ENCODE measurements around the gene GPR153. TPM values are rescaled to one million over a fixed set of nuclear protein-coding genes. Genes with fewer than 3 reads are reported as not detected.

GPR153 gene
- total RNA-seq, result 0.20 and 0.27 TPM in 2 replicates
- 0.35 TPM for total RNA-seq (2013)
- 0.04 and 0.09 TPM in 2 replicates for polyA plus RNA-seq
- 0.29 TPM in 1 of 2 replicates, not detected in the other for polyA minus RNA-seq

DNA sequence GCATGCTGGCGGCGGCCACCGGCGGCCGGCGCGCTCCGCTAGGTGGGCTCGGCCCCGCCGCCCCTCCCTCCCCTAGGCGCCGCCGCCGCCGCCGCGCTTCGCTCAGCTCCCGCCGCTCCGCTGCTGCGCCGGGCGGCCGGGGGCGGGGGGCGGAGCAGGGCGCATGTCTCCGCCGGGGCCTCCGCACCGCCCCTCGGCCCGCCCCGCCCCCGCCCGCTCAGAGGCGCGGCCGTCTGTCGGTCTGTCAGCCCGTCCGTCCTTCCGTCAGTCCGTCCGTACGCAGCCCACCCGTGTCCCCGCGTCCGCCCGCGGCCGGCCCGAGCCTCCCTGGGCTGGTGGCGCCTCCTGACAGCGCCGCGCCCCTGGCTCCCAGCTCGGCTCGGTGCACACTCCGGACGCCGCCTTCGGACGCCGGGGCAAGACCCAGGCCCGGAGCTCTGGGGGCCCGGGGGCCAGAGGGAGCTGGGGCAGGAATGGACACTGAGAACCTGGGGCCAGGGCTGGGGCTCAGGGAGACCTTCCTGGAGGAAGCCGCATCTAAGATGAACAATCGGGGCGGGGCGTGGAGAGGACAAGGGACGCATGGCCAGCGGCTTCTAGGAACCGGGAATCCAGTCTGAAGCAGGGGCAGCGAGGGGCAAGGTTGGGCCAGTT is at the start of gene GPR153:
TSS of gene GPR153 (minus strand) at position 138 of the 654 bp plus-strand sequence. CDS start 6,193 bp downstream, outside the sequence.
- Mint-ChIP-seq H3K4me3 (peak within 1 kb of the TSS; percentile 74), H3K9me3 (ENCODE audit: insufficient read depth) (no peaks in the 10 kb centered on the region), H3K27ac (no peak within 1 kb of the TSS), H3K27me3 (peaks cover 11% of the 10 kb centered on the region), H3K4me1 (peaks cover 13% of the 10 kb centered on the region)
- ChIA-PET CTCF (no interaction called here), POLR2A (no interaction called here)
- Histone ChIP-seq H3K27ac (ENCODE audit: low read length in 2 of 2) (no peak within 1 kb of the TSS), H3K27me3 (replicated peaks in 1 of 4; ENCODE audit: control extremely low read depth in 1 of 4, control insufficient read depth in 3 of 4, insufficient read depth in 4 of 4, low read length in 3 of 4) (peaks cover 0 to 39% (median 3%) of the 10 kb centered on the region in 4 experiments), H3K4me1 (ENCODE audit: control insufficient read depth in 2 of 2, insufficient read depth in 2 of 2, low read length in 2 of 2) (peaks cover 9 to 11% of the 10 kb centered on the region in 2 donors), H3K79me2 (ENCODE audit: control insufficient read depth, insufficient read depth, low read length) (no peaks in the 10 kb centered on the region), H3K36me3 (replicated peaks in 1 of 2; ENCODE audit: control extremely low read depth in 1 of 2, control insufficient read depth in 1 of 2, extremely low read depth in 1 of 2, insufficient read depth in 2 of 2, low read length in 1 of 2) (no peaks in the 10 kb centered on the region), H3K4me3 (ENCODE audit: control extremely low read depth in 1 of 5, extremely low read depth in 1 of 5, insufficient read depth in 1 of 5, low read depth in 2 of 5, low read length in 4 of 5) (peak within 1 kb of the TSS in 4 of 5 experiments; percentile 31 to 62 (median 58)), H3K9ac (ENCODE audit: low read length) (peak within 1 kb of the TSS; percentile 57), H4K20me1 (ENCODE audit: control insufficient read depth, insufficient read depth, low read length, poor library complexity, severe bottlenecking) (no peaks in the 10 kb centered on the region), H3K9me3 (ENCODE audit: control extremely low read depth in 1 of 3, control insufficient read depth in 2 of 3, insufficient read depth in 1 of 3, low read length in 2 of 3) (peaks cover 0 to 3% (median 0%) of the 10 kb centered on the region in 3 donors), H3K4me2 (replicated peaks; ENCODE audit: low read depth, low read length, poor library complexity, severe bottlenecking) (peak within 1 kb of the TSS; percentile 94), H2AFZ (ENCODE audit: insufficient read depth, low read depth, low read length, poor library complexity, severe bottlenecking) (peak within 1 kb of the TSS; percentile 60)
- whole genome bisulfite sequencing (ENCODE audit: insufficient coverage), result 1% methylated on average over 78 of the region's 78 CpGs
- ATAC-seq (ENCODE audit: low read depth), result peak; percentile 55
- DNase-seq, result peak; percentile 47
- intact Hi-C loops (cut with micrococcal nuclease), result no loop called here
- no peak for TF ChIP-seq EZH2 (IDR thresholded peaks at IDR 0.05; ENCODE audit: borderline replicate concordance, insufficient read depth, low read depth, low read length, poor library complexity, severe bottlenecking)
- TF ChIP-seq, protein P1, sequence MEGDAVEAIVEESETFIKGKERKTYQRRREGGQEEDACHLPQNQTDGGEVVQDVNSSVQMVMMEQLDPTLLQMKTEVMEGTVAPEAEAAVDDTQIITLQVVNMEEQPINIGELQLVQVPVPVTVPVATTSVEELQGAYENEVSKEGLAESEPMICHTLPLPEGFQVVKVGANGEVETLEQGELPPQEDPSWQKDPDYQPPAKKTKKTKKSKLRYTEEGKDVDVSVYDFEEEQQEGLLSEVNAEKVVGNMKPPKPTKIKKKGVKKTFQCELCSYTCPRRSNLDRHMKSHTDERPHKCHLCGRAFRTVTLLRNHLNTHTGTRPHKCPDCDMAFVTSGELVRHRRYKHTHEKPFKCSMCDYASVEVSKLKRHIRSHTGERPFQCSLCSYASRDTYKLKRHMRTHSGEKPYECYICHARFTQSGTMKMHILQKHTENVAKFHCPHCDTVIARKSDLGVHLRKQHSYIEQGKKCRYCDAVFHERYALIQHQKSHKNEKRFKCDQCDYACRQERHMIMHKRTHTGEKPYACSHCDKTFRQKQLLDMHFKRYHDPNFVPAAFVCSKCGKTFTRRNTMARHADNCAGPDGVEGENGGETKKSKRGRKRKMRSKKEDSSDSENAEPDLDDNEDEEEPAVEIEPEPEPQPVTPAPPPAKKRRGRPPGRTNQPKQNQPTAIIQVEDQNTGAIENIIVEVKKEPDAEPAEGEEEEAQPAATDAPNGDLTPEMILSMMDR (IDR thresholded peaks at IDR 0.05), result no peak

DNA sequence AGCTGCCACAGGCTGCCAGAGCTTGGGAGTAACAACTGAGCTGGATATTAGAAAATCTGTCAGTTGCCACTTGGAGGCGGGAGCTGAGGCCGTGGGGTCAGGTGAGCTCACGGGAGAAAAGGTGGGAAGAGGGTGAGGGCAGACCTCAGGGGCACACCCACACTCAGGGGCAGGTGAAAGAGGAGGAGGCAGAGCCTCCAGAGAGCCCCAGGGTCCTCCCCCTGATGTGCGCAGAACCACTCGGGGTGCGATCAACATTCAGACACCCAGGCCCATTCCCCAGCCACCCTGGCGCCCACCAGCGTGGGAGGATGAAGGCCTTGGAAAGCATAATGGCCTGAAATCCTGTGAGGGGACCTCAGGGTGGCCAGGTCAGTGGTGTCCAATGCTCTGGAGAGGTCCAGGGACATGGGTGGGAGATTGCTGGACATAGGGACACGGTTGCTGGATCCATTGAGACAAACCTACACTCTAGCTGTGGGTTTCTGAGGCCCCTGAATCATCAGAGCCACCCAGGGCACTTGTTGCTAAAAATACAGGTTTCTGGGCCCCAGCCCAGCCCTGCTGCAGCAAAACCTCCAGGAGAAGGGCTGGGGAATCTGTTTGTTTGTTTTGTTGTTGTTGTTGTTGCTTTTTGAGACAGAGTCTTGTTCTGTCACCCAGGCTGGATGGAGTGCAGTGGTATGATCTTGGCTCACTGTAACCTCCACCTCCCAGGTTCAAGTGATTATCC is 49.4 kb upstream of the GPR153 start:
- Histone ChIP-seq H3K36me3 (replicated peaks in 1 of 2; ENCODE audit: control extremely low read depth in 1 of 2, control insufficient read depth in 1 of 2, extremely low read depth in 1 of 2, insufficient read depth in 2 of 2, low read length in 1 of 2) (no peaks in the 10 kb centered on the region), H2AFZ (ENCODE audit: insufficient read depth, low read depth, low read length, poor library complexity, severe bottlenecking) (no peak overlapping the region), H3K79me2 (ENCODE audit: control insufficient read depth, insufficient read depth, low read length) (no peaks in the 10 kb centered on the region), H3K27me3 (replicated peaks in 1 of 4; ENCODE audit: control extremely low read depth in 1 of 4, control insufficient read depth in 3 of 4, insufficient read depth in 4 of 4, low read length in 3 of 4) (no peaks in the 10 kb centered on the region), H3K9me3 (ENCODE audit: control extremely low read depth in 1 of 3, control insufficient read depth in 2 of 3, insufficient read depth in 1 of 3, low read length in 2 of 3) (peaks cover 0 to 15% (median 0%) of the 10 kb centered on the region in 3 donors), H3K4me1 (ENCODE audit: control insufficient read depth in 2 of 2, insufficient read depth in 2 of 2, low read length in 2 of 2) (no peaks in the 10 kb centered on the region), H3K27ac (ENCODE audit: low read length in 2 of 2) (no peak overlapping the region), H3K9ac (ENCODE audit: low read length) (no peak overlapping the region), H4K20me1 (ENCODE audit: control insufficient read depth, insufficient read depth, low read length, poor library complexity, severe bottlenecking) (no peaks in the 10 kb centered on the region), H3K4me3 (ENCODE audit: control extremely low read depth in 1 of 5, extremely low read depth in 1 of 5, insufficient read depth in 1 of 5, low read depth in 2 of 5, low read length in 4 of 5) (no peak overlapping the region), H3K4me2 (replicated peaks; ENCODE audit: low read depth, low read length, poor library complexity, severe bottlenecking) (no peak overlapping the region)
- 95% methylated on average over 8 of the region's 9 CpGs for WGBS (ENCODE audit: insufficient coverage)
- no peak overlapping the region for H3K4me3 Mint-ChIP-seq
- no peaks in the 10 kb centered on the region for H3K27me3 Mint-ChIP-seq
- CTCF ChIA-PET, result no interaction called here
- POLR2A ChIA-PET, result no interaction called here
- H3K4me1 Mint-ChIP-seq, result no peaks in the 10 kb centered on the region
- ATAC-seq (ENCODE audit: low read depth) (no peak), DNase-seq (no peak)
- TF ChIP-seq, protein P1 (IDR thresholded peaks at IDR 0.05), result no peak
- TF ChIP-seq EZH2 (IDR thresholded peaks at IDR 0.05; ENCODE audit: borderline replicate concordance, insufficient read depth, low read depth, low read length, poor library complexity, severe bottlenecking), result no peak
- H3K27ac Mint-ChIP-seq, result no peak overlapping the region
- intact Hi-C loops (cut with micrococcal nuclease), result no loop called here
- no peaks in the 10 kb centered on the region for H3K9me3 Mint-ChIP-seq (ENCODE audit: insufficient read depth)
